SK-N-SH (cell line): ENCODE measurements around the gene CCDC174. TPM values are rescaled to one million over a fixed set of nuclear protein-coding genes. Genes with fewer than 3 reads are reported as not detected.

ENCODE experiments used
- CTCF ChIA-PET: fragments of 300-600, 350-600 bp; formaldehyde crosslinking; extraction: SDS; loops from one replicate; lab custom pipeline; 2021; lab: Yijun Ruan, JAX
- POLR2A ChIA-PET: fragments of 350-600 bp; sonication (Branson Sonifier 250); formaldehyde crosslinking; extraction: SDS; loops from one replicate; lab custom pipeline; 2020; ENCODE audit warnings: antibody characterized with exemption, inconsistent platforms; lab: Yijun Ruan, JAX
- DNase-seq: peaks from one replicate; pipeline ENCODE4 v3.0.0; 2012
- H2AFZ ChIP-seq: fragments of 200-600 bp; sonication (generic); 2 replicates; pipeline ENCODE4 v1.8.1; 2016; ENCODE audit warnings: antibody characterized with exemption, mild to moderate bottlenecking, low read depth
- H3F3A ChIP-seq: fragments of 200-600 bp; sonication (generic); replicated peaks from 2 replicates; pipeline ENCODE3; 2016; ENCODE audit warnings: antibody characterized with exemption, mild to moderate bottlenecking; ENCODE audit not compliant: insufficient read depth
- H3K27ac ChIP-seq, 2 experiments: fragments of 200-500 bp in 1 of 2; fragments of 200-600 bp in 1 of 2; sonication (Bioruptor generic) in 1 of 2; sonication (generic), shearing (Covaris generic) in 1 of 2; 2 replicates each; pipeline versions ENCODE4 v1.5.1 to v1.6.1; 2014 to 2016; ENCODE audit warnings: low read depth in 2 of 2, inconsistent platforms in 1 of 2, low read length in 1 of 2, mild to moderate bottlenecking in 1 of 2, mixed read lengths in 1 of 2
- H3K27me3 ChIP-seq: fragments of 200-600 bp; sonication (generic), shearing (Covaris generic); 2 replicates; pipeline ENCODE4 v1.6.1; 2016; ENCODE audit warnings: mixed run types; ENCODE audit not compliant: insufficient read depth
- H3K36me3 ChIP-seq, 2 experiments: fragments of 200-500 bp in 1 of 2; fragments of 200-600 bp in 1 of 2; sonication (Bioruptor generic) in 1 of 2; sonication (generic) in 1 of 2; replicated peaks in 1 of 2; 2 replicates each; pipeline versions ENCODE3 to v1.5.1; 2014 to 2016; ENCODE audit warnings: low read length in 1 of 2, mild to moderate bottlenecking in 1 of 2; ENCODE audit not compliant: insufficient read depth in 2 of 2, control insufficient read depth in 1 of 2
- H3K4me1 ChIP-seq, 2 experiments: fragments of 200-500 bp in 1 of 2; fragments of 200-600 bp in 1 of 2; sonication (Bioruptor generic) in 1 of 2; sonication (generic), shearing (Covaris generic) in 1 of 2; 2 replicates each; pipeline versions ENCODE4 v1.5.1 to v1.6.1; 2014 to 2016; ENCODE audit warnings: low read depth in 1 of 2, low read length in 1 of 2, mixed run types in 1 of 2; ENCODE audit not compliant: insufficient read depth in 2 of 2, control insufficient read depth in 1 of 2
- H3K4me2 ChIP-seq: fragments of 200-600 bp; sonication (generic), shearing (Covaris generic); 2 replicates; pipeline ENCODE4 v1.6.1; 2017; ENCODE audit warnings: mixed run types
- H3K4me3 ChIP-seq, 2 experiments: fragments of 200-500 bp in 1 of 2; fragments of 200-600 bp in 1 of 2; sonication (Bioruptor generic) in 1 of 2; sonication (generic), shearing (Covaris generic) in 1 of 2; 2 replicates each; pipeline versions ENCODE4 v1.5.1 to v1.8.1; 2014 to 2016; ENCODE audit warnings: low read depth in 2 of 2, inconsistent platforms in 1 of 2, low read length in 1 of 2, mild to moderate bottlenecking in 1 of 2, mixed read lengths in 1 of 2, moderate library complexity in 1 of 2
- H3K79me2 ChIP-seq: fragments of 200-600 bp; sonication (generic); 2 replicates; pipeline ENCODE4 v1.8.1; 2017; ENCODE audit warnings: mild to moderate bottlenecking; ENCODE audit not compliant: insufficient read depth
- H3K9ac ChIP-seq: fragments of 200-600 bp; sonication (generic); 2 replicates; pipeline ENCODE4 v1.6.1; 2017; ENCODE audit warnings: mixed run types
- H3K9me2 ChIP-seq: fragments of 200-600 bp; sonication (generic); 2 replicates; pipeline ENCODE4 v1.6.1; 2017; ENCODE audit warnings: mixed run types
- H3K9me3 ChIP-seq: fragments of 200-600 bp; sonication (generic); 2 replicates; pipeline ENCODE4 v1.6.1; 2017; ENCODE audit warnings: mixed run types, mild to moderate bottlenecking, moderate library complexity
- H4K20me1 ChIP-seq: fragments of 200-600 bp; sonication (generic); 2 replicates; pipeline ENCODE4 v1.6.1; 2017; ENCODE audit warnings: mild to moderate bottlenecking, mixed run types; ENCODE audit not compliant: insufficient read depth
- CHD2 ChIP-seq: fragments of 150-350 bp; IDR thresholded peaks from 2 replicates; pipeline ENCODE4 v1.6.1; 2018; ENCODE audit warnings: low read length; ENCODE audit not compliant: partially characterized antibody
- CTCF ChIP-seq: fragments of 200-600 bp; sonication (generic); IDR thresholded peaks from 2 replicates; pipeline ENCODE4 v1.6.1; 2017; ENCODE audit warnings: antibody characterized with exemption, mild to moderate bottlenecking, moderate library complexity
- EP300 ChIP-seq, 2 experiments: IDR thresholded peaks; 2 replicates each; pipeline versions ENCODE4 v1.4.0 to v1.6.1; 2012; ENCODE audit warnings: borderline replicate concordance in 1 of 2, low read depth in 1 of 2, low read length in 1 of 2
- EZH2phosphoT487 ChIP-seq: fragments of 200-600 bp; sonication (generic); IDR thresholded peaks from 2 replicates; pipeline ENCODE4 v1.6.1; 2017; ENCODE audit warnings: low read depth, mixed run types, mild to moderate bottlenecking, antibody characterized with exemption, moderate library complexity, borderline replicate concordance
- GABPA ChIP-seq: IDR thresholded peaks from 2 replicates; pipeline ENCODE4 v1.4.0; 2012; ENCODE audit warnings: low read depth, mild to moderate bottlenecking
- MAX ChIP-seq: IDR thresholded peaks from 2 replicates; pipeline ENCODE4 v1.4.0; 2012; ENCODE audit warnings: low read depth
- MXI1 ChIP-seq: IDR thresholded peaks from 2 replicates; pipeline ENCODE4 v1.6.1; 2012; ENCODE audit warnings: mild to moderate bottlenecking, low read depth, low read length, improper control_type of control experiment
- NRF1 ChIP-seq: IDR thresholded peaks from 2 replicates; pipeline ENCODE4 v1.6.1; 2012; ENCODE audit warnings: low read depth, mild to moderate bottlenecking, low read length
- POLR2AphosphoS5 ChIP-seq: IDR thresholded peaks from 2 replicates; pipeline ENCODE4 v1.6.1; 2012; ENCODE audit warnings: low read depth, low read length
- RAD21 ChIP-seq: IDR thresholded peaks from 2 replicates; pipeline ENCODE4 v1.6.1; 2012; ENCODE audit warnings: mild to moderate bottlenecking, low read length
- RFX5 ChIP-seq: IDR thresholded peaks from 2 replicates; pipeline ENCODE4 v1.6.1; 2012; ENCODE audit warnings: mild to moderate bottlenecking, improper control_type of control experiment, low read length
- RXRA ChIP-seq: IDR thresholded peaks from 2 replicates; pipeline ENCODE4 v1.4.0; 2012; ENCODE audit warnings: low read depth, mild to moderate bottlenecking, borderline replicate concordance
- SIN3A ChIP-seq: IDR thresholded peaks from 2 replicates; pipeline ENCODE4 v1.6.1; 2012; ENCODE audit warnings: low read depth, mild to moderate bottlenecking, low read length, moderate library complexity, borderline replicate concordance
- SMC3 ChIP-seq: IDR thresholded peaks from 2 replicates; pipeline ENCODE4 v1.6.1; 2012; ENCODE audit warnings: low read depth, low read length, improper control_type of control experiment
- TAF1 ChIP-seq: IDR thresholded peaks from 2 replicates; pipeline ENCODE4 v1.6.1; 2012; ENCODE audit warnings: low read depth, mild to moderate bottlenecking, low read length, moderate library complexity, borderline replicate concordance
- USF2 ChIP-seq: fragments of 150-350 bp; IDR thresholded peaks from 2 replicates; pipeline ENCODE4 v1.6.1; 2017; ENCODE audit warnings: antibody characterized with exemption, low read length, low read depth, borderline replicate concordance
- YY1 ChIP-seq: IDR thresholded peaks from 2 replicates; pipeline ENCODE4 v1.4.0; 2012; ENCODE audit warnings: low read depth, mild to moderate bottlenecking
- WGBS: methylation state at CpG from one replicate; pipeline ENCODE4 v1.1.6; 2017; ENCODE audit warnings: low lambda C conversion rate; 5-methylcytosine and 5-hydroxymethylcytosine counted together
- polyA plus RNA-seq, 3 experiments: library from polyadenylated mRNA; depleted of rRNA; stranded (reverse); fragments of >200 nt; gene quantifications; 2 replicates each; pipeline ENCODE4 v1.2.3, GENCODE V29; 2012
- TF ChIP-seq, protein P1 (sequence below): IDR thresholded peaks from 2 replicates; pipeline ENCODE4 v1.4.0; 2012; ENCODE audit warnings: low read depth, borderline replicate concordance
- TF ChIP-seq, protein P2 (sequence below): IDR thresholded peaks from 2 replicates; pipeline ENCODE4; 2012

CCDC174 gene
- polyA plus RNA-seq, 1 of the 3 experiments (the other 2 are of a cell fraction), result 6.6 TPM

GRCh38 chr3:14672588-14672987 is 21.0 kb downstream of the CCDC174 start:
- Histone ChIP-seq H3K36me3 (peaks cover 29 to 54% of the 10 kb centered on the region in 2 experiments), H2AFZ (no peak overlapping the region), H3K27ac (no peak overlapping the region), H3K27me3 (no peaks in the 10 kb centered on the region), H3K4me3 (no peak overlapping the region), H3K4me1 (peaks cover 0 to 11% of the 10 kb centered on the region in 2 experiments; a peak in 2 of 4 replicates), H3K79me2 (no peaks in the 10 kb centered on the region), H3F3A (peaks cover 17% of the 10 kb centered on the region), H3K9ac (no peak overlapping the region), H3K4me2 (no peak overlapping the region), H3K9me3 (no peaks in the 10 kb centered on the region), H3K9me2 (no peaks in the 10 kb centered on the region), H4K20me1 (no peaks in the 10 kb centered on the region)
- 94% methylated on average over 4 of the region's 4 CpGs for WGBS
- ChIA-PET POLR2A (interaction anchor here (1.1 kb wide), 1 partner anchor 21 kb away, joined by 4 read pairs; the partner anchor contains the start of gene CCDC174), CTCF (interaction anchor here (0.6 to 15.2 kb wide), 12 partner anchors 11 to 250 kb away, joined by 3 to 202 read pairs (median 10); partner anchors contain the start of gene CCDC174)
- no peak for TF ChIP-seq CTCF
- TF ChIP-seq, protein P1, sequence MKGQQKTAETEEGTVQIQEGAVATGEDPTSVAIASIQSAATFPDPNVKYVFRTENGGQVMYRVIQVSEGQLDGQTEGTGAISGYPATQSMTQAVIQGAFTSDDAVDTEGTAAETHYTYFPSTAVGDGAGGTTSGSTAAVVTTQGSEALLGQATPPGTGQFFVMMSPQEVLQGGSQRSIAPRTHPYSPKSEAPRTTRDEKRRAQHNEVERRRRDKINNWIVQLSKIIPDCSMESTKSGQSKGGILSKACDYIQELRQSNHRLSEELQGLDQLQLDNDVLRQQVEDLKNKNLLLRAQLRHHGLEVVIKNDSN, result no peak
- no peak for DNase-seq

DNA sequence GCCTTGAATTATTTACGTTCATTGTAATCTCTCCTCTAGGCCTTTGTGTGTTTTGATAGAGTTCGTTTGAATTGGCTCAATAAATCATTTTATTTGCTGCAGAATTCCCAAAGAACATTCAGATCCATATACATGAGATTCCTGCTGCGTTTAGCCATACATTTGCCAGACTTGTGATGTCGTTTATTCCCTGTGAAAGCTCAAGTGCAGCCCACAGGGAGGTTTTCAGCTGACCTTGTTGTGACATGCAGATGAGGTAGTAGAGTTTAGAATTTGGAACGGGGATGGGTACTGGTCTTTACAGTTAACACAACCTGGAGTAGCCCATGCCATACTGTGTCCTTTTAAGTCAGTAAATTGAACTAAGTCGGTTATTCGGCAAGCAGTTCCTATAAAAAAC is 23.3 kb downstream of the CCDC174 start, which contains the start of gene C3orf20:
TSS of gene C3orf20 (plus strand) at position 301 of the 400 bp plus-strand sequence. CDS start 7,573 bp downstream, outside the sequence.
- H3K27ac ChIP-seq, result no peak within 1 kb of the TSS
- no peak within 1 kb of the TSS for H3K9ac ChIP-seq
- no peak within 1 kb of the TSS for H3K4me3 ChIP-seq
- 86% methylated on average over 7 of the region's 7 CpGs for WGBS
- H3K4me1 ChIP-seq, result peaks cover 0 to 14% of the 10 kb centered on the region in 2 experiments; a peak in 2 of 4 replicates
- TF ChIP-seq RFX5, result no peak
- TF ChIP-seq SIN3A, result no peak
- TF ChIP-seq SMC3, result no peak
- no peak for TF ChIP-seq POLR2AphosphoS5
- TF ChIP-seq MXI1, result no peak
- TF ChIP-seq EZH2phosphoT487, result no peak
- TF ChIP-seq RAD21, result no peak
- TF ChIP-seq MAX, result no peak
- no peak for TF ChIP-seq RXRA
- no peak for TF ChIP-seq TAF1
- no peak for TF ChIP-seq CHD2
- TF ChIP-seq GABPA, result no peak
- no peak for TF ChIP-seq NRF1
- no peak for TF ChIP-seq EP300 (IDR thresholded peaks at IDR 0.05; ENCODE audit: borderline replicate concordance in 1 of 2, low read depth in 1 of 2, low read length in 1 of 2)
- TF ChIP-seq, protein P2, sequence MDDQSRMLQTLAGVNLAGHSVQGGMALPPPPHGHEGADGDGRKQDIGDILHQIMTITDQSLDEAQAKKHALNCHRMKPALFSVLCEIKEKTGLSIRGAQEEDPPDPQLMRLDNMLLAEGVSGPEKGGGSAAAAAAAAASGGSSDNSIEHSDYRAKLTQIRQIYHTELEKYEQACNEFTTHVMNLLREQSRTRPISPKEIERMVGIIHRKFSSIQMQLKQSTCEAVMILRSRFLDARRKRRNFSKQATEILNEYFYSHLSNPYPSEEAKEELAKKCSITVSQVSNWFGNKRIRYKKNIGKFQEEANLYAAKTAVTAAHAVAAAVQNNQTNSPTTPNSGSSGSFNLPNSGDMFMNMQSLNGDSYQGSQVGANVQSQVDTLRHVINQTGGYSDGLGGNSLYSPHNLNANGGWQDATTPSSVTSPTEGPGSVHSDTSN, result no peak
- TF ChIP-seq USF2, result no peak
- TF ChIP-seq YY1, result no peak
- ChIA-PET POLR2A (interaction anchor here (0.7 to 0.8 kb wide), 2 partner anchors 12 to 190 kb away, joined by 3 to 6 read pairs; no protein-coding TSS in a partner anchor), CTCF (interaction anchor here (1.0 to 15.2 kb wide), 11 partner anchors 13 to 248 kb away, joined by 3 to 202 read pairs (median 8); no protein-coding TSS in a partner anchor)
- H3K79me2 ChIP-seq, result no peaks in the 10 kb centered on the region
- H3F3A ChIP-seq, result peaks cover 17% of the 10 kb centered on the region
- no peak within 1 kb of the TSS for H2AFZ ChIP-seq
- no peaks in the 10 kb centered on the region for H3K9me2 ChIP-seq
- no peaks in the 10 kb centered on the region for H3K27me3 ChIP-seq
- H3K36me3 ChIP-seq, result peaks cover 15 to 32% of the 10 kb centered on the region in 2 experiments
- no peaks in the 10 kb centered on the region for H3K9me3 ChIP-seq
- DNase-seq, result no peak
- no peak within 1 kb of the TSS for H3K4me2 ChIP-seq
- H4K20me1 ChIP-seq, result no peaks in the 10 kb centered on the region
